GM11168 (cell line): ENCODE results near the gene TOP2B.

Experiments
- in situ Hi-C: fragments of 300-500 bp; cut with MboI; formaldehyde crosslinking; loops from one replicate; pipeline ENCODE4 v1.12.0; 2022; ENCODE audit warnings: low sequenced_read_pairs; ENCODE audit not compliant: unreplicated experiment

TOP2B gene

DNA sequence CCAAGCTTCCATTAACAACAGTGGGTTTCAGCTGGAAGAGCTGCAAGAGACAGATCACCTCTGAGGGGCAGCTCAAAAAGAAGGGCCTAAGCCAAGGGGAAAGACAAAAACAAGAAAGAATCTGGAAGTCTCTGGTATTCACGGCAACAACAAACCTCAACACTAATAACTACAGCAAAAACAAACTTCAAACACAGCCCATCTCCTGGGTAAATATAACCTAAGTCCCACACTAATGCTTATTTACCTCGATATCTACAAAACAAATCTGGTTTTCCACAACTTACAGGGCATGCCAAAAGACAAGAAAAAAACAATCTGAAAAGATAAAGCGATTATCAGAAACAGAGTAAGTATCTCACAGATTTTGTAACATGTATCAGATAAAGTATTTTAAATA lies 29.7 kb downstream of the TOP2B start:
- in situ Hi-C loops, result no loop called here

GRCh38 chr3:25633919-25634318 lies 30.8 kb downstream of the TOP2B start:
- in situ Hi-C loops, result no loop called here

DNA sequence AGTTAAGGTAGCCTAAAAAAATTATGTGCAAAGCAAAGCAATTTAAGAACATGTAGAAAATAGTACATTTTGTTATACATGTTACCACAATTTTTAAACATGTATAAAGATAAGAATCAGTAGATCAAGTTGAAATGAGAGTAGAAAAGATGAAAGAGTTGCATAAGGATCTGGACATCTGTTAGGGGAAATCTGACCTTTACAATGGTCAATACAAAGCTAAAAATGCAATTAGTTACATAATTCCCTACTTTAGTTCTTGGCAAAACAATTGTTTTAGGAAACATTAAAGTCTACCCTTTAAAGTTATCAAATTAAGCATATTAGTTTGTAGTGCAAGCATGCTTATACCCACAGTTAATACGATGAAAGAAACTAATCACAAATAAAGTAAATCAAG lies 32.7 kb downstream of the TOP2B start:
- in situ Hi-C loops, result no loop called here

DNA sequence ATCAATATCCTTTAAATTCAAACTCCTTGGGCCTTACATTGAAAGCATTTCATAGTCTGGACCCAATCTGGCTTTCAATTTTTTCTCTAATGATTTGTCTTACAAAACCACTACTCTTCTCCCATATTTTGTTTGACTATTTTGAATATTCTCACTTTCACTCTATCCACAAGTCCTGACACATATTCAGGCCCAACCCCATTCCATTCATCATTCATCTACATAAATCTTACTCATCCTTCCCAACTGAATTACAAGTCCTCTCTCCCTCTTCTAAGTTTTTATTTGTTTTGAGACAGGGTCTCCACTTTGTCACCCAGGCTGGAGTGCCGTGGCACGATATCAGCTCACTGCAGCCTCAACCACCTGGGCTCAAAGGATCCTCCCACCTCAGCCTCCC lies 43.6 kb downstream of the TOP2B start:
- in situ Hi-C loops, result no loop called here

GRCh38 chr3:25620493-25620892 lies 44.2 kb downstream of the TOP2B start:
- in situ Hi-C loops, result no loop called here

DNA sequence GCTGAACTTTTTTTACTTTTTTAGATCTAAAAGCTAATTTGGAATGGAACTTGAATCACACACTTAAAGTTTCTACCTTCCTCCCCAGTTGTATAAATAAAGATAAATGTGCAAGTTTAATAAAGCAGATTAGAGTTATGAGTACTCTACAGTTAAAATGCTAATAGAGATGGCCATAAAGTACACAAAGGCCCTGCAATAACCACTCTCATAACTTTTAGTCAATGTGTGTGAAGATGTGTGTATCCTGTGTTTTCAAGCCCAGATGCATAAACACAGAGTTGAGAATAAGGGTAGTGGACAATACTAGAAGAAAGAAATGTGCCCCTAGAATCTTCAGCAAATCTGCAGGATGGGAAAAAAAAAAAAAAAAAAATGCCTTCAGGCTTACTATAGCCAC lies 45.3 kb downstream of the TOP2B start:
- in situ Hi-C loops, result no loop called here

GRCh38 chr3:25618028-25618427 lies 46.7 kb downstream of the TOP2B start:
- in situ Hi-C loops, result no loop called here

GRCh38 chr3:25611193-25611592 lies 53.5 kb downstream of the TOP2B start:
- in situ Hi-C loops, result no loop called here

GRCh38 chr3:25610779-25611178 lies 53.9 kb downstream of the TOP2B start:
- in situ Hi-C loops, result no loop called here

- in situ Hi-C loops, result no loop called here
These were observed 54.5 kb downstream of the TOP2B start for GRCh38 chr3:25610167-25610566.

DNA sequence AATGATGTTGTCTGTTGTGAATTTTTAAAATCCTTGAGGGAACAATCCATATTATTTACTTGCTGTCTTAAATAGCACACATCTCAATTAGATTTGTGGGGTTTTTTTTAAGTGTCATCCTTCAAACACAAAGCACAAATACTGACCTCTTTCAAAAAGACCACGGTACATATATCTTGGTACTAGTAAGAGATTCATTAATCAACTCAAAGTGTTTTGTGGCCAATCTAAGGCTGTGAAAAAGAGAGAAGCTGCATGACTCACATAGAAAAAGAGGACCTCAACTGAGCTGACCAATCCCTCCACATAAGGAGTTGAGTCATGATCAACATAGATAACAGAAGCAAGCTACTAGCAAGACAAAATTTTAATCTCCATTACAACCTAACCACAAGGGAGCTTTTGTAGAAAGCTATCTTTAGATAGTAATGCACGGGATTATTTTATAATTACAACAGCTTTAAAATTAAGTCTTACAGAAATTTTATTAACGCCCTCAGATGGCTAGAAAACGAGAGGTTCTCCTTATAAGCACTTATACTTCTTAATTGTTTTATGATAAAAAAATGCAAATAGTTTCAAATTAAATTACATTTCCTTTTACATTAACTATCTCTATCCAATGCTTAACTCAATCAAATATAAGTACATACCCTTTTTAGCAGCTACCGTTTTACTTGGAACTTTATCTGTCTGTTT lies 60.5 kb downstream of the TOP2B start:
- in situ Hi-C loops, result no loop called here

GRCh38 chr3:25603703-25604102 lies 61.0 kb downstream of the TOP2B start:
- in situ Hi-C loops, result no loop called here

DNA sequence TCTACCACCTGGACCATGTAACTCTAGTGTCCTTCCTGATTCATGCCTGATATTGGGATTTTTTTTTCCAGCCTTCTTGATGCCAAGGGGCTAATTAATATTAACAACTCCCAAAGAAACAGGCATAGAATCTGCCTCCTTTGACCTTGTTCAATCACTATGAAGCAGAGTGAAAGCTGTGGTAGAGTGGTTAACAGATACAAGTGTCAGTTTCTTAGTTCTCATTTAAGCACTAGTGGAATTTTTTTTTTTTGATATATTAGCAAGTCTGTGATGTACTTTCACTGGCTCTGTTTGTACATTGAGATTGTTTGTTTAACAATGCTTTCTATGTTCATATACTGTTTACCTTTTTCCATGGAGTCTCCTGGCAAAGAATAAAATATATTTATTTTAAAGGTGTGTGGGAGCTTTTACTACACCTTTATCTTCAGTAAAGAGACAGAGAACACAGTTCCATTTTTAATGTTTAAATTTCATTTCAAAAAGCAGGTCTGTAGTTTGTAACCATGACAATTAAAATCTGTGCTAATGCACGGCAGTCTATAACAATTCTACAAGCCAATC lies 67.1 kb downstream of the TOP2B start:
- in situ Hi-C loops, result no loop called here

- in situ Hi-C loops, result no loop called here
These were observed 70.7 kb downstream of the TOP2B start for GRCh38 chr3:25594007-25594502.

DNA sequence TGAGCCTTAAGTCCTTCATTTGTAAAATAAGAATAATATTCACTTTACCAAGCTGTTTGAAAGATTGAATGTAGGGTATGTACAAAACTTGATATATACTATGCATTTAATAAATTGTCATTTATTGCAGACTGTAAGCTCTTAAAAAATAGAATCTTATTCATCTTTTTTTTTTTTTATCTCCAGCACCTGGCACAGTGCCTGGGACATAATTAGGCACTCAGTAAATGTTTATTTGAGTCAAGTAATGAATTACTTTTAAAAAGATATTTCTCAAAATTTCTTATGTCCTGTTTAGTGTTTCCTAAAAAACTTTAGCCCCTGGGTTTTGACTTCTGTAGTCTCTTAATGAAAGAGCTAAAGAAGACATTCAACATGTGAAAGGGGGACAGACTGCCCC lies 71.7 kb downstream of the TOP2B start:
- in situ Hi-C loops, result no loop called here

DNA sequence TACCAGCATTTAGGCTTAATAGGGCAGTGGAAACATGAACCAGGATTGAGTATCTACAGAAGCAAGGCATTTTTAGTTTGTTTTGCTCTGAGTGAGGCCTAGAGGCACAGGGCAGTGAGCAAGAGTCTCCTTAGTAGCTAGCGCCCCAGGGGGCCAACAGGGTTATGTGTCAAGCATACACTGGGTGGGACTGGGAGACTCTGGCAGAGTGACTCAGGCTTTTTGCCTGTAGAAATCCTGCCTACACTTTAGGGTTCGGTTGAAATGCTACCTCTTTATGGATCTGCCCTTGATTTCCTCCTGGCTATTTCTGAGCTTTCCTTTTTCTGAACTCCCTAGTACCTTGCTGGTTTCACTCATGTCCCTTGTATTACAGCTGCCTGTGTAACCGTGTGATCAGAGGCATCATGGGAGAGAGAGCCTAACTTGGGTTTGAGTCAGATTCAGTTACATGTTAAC lies 72.2 kb downstream of the TOP2B start:
- in situ Hi-C loops, result no loop called here

DNA sequence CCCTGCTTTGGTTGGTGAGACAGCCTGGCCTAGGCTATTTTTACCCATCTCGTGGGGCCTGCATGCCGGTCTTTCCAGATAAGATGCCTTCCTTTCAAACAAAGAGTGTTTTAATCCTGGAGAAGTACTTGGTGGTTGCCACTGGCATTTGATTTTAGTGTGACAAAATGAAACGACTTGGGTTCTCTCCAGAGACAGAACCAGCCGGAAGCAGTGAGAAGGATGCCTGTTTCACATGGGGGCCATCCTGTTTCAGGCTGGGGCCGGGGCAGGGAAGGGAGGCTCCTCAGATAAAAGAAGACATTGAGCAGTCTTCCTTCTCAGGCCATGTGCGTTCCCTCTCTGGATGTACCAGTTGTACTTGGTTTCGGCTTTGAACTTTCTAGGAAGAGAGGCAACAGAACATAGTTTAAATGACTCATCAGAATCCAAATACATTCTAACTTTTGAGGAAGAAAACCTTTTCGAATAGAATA lies 74.9 kb downstream of the TOP2B start:
- in situ Hi-C loops, result loop anchor here (10.0 kb wide), 1 partner anchor 795 kb away; no protein-coding TSS in a partner anchor

- in situ Hi-C loops, result loop anchor here (10.0 kb wide), 1 partner anchor 794 kb away; no protein-coding TSS in a partner anchor
These were observed 75.5 kb downstream of the TOP2B start for GRCh38 chr3:25589104-25589782.

GRCh38 chr3:25588441-25589103 lies 76.1 kb downstream of the TOP2B start:
- in situ Hi-C loops, result loop anchor here (10.0 kb wide), 1 partner anchor 794 kb away; no protein-coding TSS in a partner anchor

GRCh38 chr3:25587975-25588374 lies 76.7 kb downstream of the TOP2B start:
- in situ Hi-C loops, result loop anchor here (10.0 kb wide), 1 partner anchor 793 kb away; no protein-coding TSS in a partner anchor
